Neutrophil (primary cell): ENCODE data around the gene CPN1.

ENCODE experiments used
- H3K27ac ChIP-seq: fragments of 200-600 bp; sonication (generic); 2 replicates; pipeline ENCODE4 v1.5.1; 2016; ENCODE audit warnings: mild to moderate bottlenecking, moderate library complexity
- H3K27me3 ChIP-seq: fragments of 200-600 bp; sonication (generic); 2 replicates; pipeline ENCODE4 v1.6.0; 2016; ENCODE audit warnings: mild to moderate bottlenecking
- H3K36me3 ChIP-seq: fragments of 200-600 bp; sonication (generic); 2 replicates; pipeline ENCODE4 v1.5.1; 2017
- H3K4me1 ChIP-seq, 2 experiments: fragments of 200-600 bp in 1 of 2; sonication (generic) in 1 of 2; 1 replicate in 1 of 2; 2 replicates in 1 of 2; pipeline versions ENCODE4 v1.5.1 to v1.6.1; 2013 to 2016; ENCODE audit warnings: low read depth in 1 of 2, low read length in 1 of 2, mild to moderate bottlenecking in 1 of 2, moderate library complexity in 1 of 2; ENCODE audit not compliant: control insufficient read depth in 1 of 2, insufficient read depth in 1 of 2
- H3K4me3 ChIP-seq, 2 experiments: fragments of 200-600 bp in 1 of 2; sonication (generic) in 1 of 2; 1 replicate in 1 of 2; 2 replicates in 1 of 2; pipeline ENCODE4 v1.5.1; 2013 to 2016; ENCODE audit warnings: low read depth in 1 of 2, low read length in 1 of 2, mild to moderate bottlenecking in 1 of 2, moderate library complexity in 1 of 2
- H3K9me3 ChIP-seq: fragments of 200-600 bp; sonication (generic); 2 replicates; pipeline ENCODE4 v1.5.1; 2016
- CTCF ChIP-seq: fragments of 200-600 bp; sonication (generic); IDR thresholded peaks from 2 replicates; pipeline ENCODE4 v1.5.1; 2016; ENCODE audit warnings: antibody characterized with exemption

CPN1 gene

GRCh38 chr10:100109670-100110069, 28.0 kb upstream of the CPN1 start:
- H3K4me1 ChIP-seq, result no peaks in the 10 kb centered on the region
- H3K27me3 ChIP-seq, result peaks cover 21% of the 10 kb centered on the region
- no peak overlapping the region for H3K4me3 ChIP-seq
- H3K27ac ChIP-seq, result no peak overlapping the region
- H3K9me3 ChIP-seq, result no peaks in the 10 kb centered on the region
- no peak for TF ChIP-seq CTCF
- no peaks in the 10 kb centered on the region for H3K36me3 ChIP-seq

GRCh38 chr10:100106865-100107264, 25.2 kb upstream of the CPN1 start:
- H3K27me3 ChIP-seq, result peaks cover 8% of the 10 kb centered on the region
- no peak overlapping the region for H3K27ac ChIP-seq
- H3K4me3 ChIP-seq, result no peak overlapping the region
- TF ChIP-seq CTCF, result no peak
- no peaks in the 10 kb centered on the region for H3K4me1 ChIP-seq
- no peaks in the 10 kb centered on the region for H3K36me3 ChIP-seq
- H3K9me3 ChIP-seq, result no peaks in the 10 kb centered on the region

- Histone ChIP-seq H3K4me1 (no peaks in the 10 kb centered on the region), H3K27me3 (peaks cover 13% of the 10 kb centered on the region), H3K4me3 (no peak overlapping the region), H3K36me3 (no peaks in the 10 kb centered on the region), H3K27ac (no peak overlapping the region), H3K9me3 (no peaks in the 10 kb centered on the region)
- TF ChIP-seq CTCF, result no peak
Observed at GRCh38 chr10:100104300-100104699, 22.6 kb upstream of the CPN1 start.

- H3K9me3 ChIP-seq, result no peaks in the 10 kb centered on the region
- no peak for TF ChIP-seq CTCF
- H3K27ac ChIP-seq, result no peak overlapping the region
Observed at GRCh38 chr10:100103581-100103980, 21.9 kb upstream of the CPN1 start.

GRCh38 chr10:100101192-100102076, 19.8 kb upstream of the CPN1 start:
- no peak overlapping the region for H3K27ac ChIP-seq
- H3K4me1 ChIP-seq, result no peaks in the 10 kb centered on the region
- H3K36me3 ChIP-seq, result no peaks in the 10 kb centered on the region
- H3K27me3 ChIP-seq, result peaks cover 13% of the 10 kb centered on the region
- no peaks in the 10 kb centered on the region for H3K9me3 ChIP-seq
- no peak overlapping the region for H3K4me3 ChIP-seq
- TF ChIP-seq CTCF, result no peak

More at GRCh38 chr10:100103581-100103980, 21.9 kb upstream of the CPN1 start:
- Histone ChIP-seq H3K4me1 (no peaks in the 10 kb centered on the region), H3K27me3 (peaks cover 13% of the 10 kb centered on the region), H3K36me3 (no peaks in the 10 kb centered on the region), H3K4me3 (no peak overlapping the region)
